ENCODE results near the gene BCL2L11.

Gene BCL2L11

GRCh38 chr2:111135910-111136297, 15.2 kb downstream of the BCL2L11 start:
- TF ChIP-seq, protein P1, sequence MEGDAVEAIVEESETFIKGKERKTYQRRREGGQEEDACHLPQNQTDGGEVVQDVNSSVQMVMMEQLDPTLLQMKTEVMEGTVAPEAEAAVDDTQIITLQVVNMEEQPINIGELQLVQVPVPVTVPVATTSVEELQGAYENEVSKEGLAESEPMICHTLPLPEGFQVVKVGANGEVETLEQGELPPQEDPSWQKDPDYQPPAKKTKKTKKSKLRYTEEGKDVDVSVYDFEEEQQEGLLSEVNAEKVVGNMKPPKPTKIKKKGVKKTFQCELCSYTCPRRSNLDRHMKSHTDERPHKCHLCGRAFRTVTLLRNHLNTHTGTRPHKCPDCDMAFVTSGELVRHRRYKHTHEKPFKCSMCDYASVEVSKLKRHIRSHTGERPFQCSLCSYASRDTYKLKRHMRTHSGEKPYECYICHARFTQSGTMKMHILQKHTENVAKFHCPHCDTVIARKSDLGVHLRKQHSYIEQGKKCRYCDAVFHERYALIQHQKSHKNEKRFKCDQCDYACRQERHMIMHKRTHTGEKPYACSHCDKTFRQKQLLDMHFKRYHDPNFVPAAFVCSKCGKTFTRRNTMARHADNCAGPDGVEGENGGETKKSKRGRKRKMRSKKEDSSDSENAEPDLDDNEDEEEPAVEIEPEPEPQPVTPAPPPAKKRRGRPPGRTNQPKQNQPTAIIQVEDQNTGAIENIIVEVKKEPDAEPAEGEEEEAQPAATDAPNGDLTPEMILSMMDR (IDR thresholded peaks at IDR 0.05; ENCODE audit: insufficient read depth, low read depth, low read length, missing control alignments): no peak
- H3K4me3 ChIP-seq (ENCODE audit: low read depth, low read length): no peak overlapping the region
- no peak for DNase-seq (ENCODE audit: low read depth)

DNA sequence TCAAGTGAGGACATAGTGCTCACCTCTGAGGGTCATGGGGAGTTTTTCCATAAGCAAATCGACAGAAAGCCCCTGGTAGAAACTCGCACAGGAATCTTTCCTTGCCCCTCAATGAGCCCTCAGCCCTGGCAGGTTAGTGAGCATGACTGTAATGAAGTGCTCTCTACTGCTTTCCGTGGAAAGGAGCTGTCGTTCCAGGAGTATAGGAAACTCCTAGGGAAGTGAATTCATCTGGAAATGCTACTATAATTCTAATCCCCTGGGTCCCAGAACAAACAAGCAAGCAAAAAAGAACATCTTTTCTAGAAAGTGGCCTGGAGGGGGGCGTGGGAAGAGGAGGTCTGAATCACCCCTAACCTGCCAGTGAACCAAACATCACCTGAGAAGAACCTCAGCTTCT, 18.1 kb downstream of the BCL2L11 start:
- no peak for DNase-seq (ENCODE audit: low read depth)
- no peak overlapping the region for H3K4me3 ChIP-seq (ENCODE audit: low read depth, low read length)
- TF ChIP-seq, protein P1 (IDR thresholded peaks at IDR 0.05; ENCODE audit: insufficient read depth, low read depth, low read length, missing control alignments): no peak

DNA sequence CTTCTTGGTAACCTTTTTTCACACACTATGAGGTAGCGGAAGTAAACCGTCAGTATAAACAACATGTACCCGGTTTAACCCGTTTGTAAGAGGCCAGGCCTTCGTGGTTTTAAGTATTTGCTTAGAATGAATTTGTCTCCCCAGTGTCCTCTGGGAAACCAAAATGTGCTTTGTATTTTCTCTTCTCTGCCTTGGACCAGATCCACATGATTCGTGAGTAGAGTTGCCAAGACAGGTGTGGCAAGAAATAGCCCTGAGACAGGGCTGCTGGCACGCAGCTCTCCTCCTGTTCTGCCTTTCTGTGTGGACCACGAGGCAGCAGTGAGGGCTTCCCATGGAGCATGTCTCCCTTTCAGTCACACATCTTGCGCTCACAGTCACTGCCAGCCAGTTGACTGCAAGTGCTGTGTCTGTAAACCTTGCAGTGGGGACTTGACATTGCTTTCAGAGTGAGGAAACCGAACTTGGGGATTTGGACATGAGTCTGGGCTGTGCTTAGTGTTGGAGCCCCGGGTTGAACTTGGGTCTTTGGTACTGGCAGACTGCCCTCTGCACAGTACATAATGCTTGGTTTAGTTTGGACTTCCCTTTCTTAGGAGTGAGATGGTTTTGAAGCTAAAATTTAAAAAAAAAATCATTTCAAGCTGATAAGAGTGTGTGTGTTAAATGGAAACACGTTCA, 19.1 kb downstream of the BCL2L11 start:
- TF ChIP-seq, protein P1 (IDR thresholded peaks at IDR 0.05; ENCODE audit: insufficient read depth, low read depth, low read length, missing control alignments): no peak
- H3K4me3 ChIP-seq (ENCODE audit: low read depth, low read length): no peak overlapping the region
- DNase-seq (ENCODE audit: low read depth): no peak

DNA sequence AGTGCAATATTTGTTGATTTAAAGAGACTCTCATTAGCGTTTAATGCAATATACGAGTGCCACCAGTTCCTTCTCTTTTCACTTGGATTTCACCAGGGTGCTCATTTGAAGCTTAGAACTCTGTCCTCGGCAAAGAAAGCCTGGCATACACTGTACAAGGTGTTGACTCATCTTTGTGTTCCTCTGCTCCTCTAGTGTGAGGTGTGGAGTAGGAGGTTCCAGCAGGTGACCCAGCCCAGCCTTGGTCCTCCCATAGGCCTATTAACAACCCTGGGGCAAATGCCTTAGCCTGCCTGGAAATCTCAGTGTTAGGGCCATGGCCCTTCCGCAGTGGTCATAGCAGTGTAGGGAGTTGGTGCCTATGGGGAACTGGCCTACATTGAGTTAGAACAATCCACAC, 20.1 kb downstream of the BCL2L11 start:
- no peak overlapping the region for H3K4me3 ChIP-seq (ENCODE audit: low read depth, low read length)
- no peak for DNase-seq (ENCODE audit: low read depth)
- TF ChIP-seq, protein P1 (IDR thresholded peaks at IDR 0.05; ENCODE audit: insufficient read depth, low read depth, low read length, missing control alignments): no peak

DNA sequence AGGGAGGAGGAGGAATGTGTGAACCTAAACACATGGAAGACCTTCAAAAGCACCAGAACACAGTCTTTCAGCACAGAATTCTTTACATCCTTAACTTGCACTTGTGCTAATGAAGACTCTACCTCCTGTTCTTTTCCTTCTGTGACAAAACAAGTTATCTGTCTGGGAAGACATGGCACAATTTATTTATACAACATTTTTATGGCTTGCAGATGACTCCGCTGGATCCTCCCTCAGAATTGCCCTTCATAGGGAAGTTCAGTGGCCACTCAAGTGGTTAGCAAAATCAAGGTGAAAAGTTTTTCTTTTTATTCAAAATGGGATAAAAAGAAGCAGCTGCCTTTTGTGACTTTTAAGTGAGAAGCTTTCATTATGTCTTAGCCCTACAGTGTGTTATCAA, 21.4 kb downstream of the BCL2L11 start:
- DNase-seq (ENCODE audit: low read depth): no peak
- TF ChIP-seq, protein P1 (IDR thresholded peaks at IDR 0.05; ENCODE audit: insufficient read depth, low read depth, low read length, missing control alignments): no peak
- no peak overlapping the region for H3K4me3 ChIP-seq (ENCODE audit: low read depth, low read length)

DNA sequence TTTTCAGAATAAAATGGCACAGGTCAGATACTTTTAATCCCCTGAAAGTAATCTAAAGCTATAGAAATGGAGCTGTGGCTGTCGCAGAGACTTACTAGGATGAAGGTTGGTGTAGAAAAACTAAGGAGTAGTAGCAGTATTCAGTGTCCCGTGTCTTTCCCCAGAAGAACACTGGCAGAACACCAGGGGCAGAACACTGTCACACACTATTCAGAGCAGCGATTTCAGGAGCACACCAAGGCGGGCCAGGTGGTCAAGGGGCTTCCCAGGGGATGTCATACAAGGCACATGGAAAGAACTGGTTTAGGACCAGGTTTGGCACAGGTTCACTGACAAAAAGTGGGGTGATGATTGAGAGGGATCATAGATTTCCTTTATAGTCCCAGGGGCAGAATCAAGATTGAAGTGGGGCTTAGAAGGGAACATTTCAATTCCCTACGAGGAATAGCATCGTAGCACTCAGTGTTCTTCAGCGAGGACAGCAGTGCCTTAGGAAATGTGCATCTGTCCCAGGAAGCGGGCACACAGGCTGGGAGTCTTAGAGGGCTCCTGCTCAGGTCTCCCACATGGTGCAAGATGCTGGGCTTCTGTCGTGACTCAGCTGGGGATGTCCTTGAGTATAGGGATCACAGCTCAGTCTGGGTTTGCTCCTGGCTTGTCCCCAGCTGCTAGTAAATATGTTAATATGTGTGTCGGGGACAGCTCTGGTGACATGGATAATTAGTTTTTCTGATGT, 22.6 kb downstream of the BCL2L11 start:
- no peak for DNase-seq (ENCODE audit: low read depth)
- TF ChIP-seq, protein P1 (IDR thresholded peaks at IDR 0.05; ENCODE audit: insufficient read depth, low read depth, low read length, missing control alignments): no peak
- H3K4me3 ChIP-seq (ENCODE audit: low read depth, low read length): no peak overlapping the region

Measured in GM12865 (cell line).